ENCODE data around the gene NCAPH2. TPM values are rescaled to one million over a fixed set of nuclear protein-coding genes. Genes with fewer than 3 reads are reported as not detected.
"Not testable (repeated sequence)": the region's sequence is repeated elsewhere in the genome, so short reads cannot be mapped to it uniquely, and the experiment has no call there.

NCAPH2 gene
- total RNA-seq, 1 experiment from 2014 or later: 86.5 TPM

DNA sequence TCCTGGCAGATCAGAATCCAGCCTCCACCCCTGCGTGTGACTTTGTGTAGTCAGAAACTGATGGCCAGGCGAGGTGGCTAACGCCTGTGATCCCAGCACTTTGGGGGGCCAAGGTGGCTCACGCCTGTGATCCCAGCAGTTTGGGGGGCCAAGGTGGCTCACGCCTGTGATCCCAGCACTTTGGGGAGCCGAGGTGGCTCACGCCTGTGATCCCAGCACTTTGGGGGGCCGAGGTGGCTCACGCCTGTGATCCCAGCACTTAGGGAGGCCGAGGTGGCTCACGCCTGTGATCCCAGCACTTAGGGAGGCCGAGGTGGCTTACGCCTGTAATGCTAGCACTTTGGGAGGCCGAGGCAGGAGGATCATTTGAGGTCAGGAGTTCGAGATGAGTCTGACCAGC lies 5.2 kb downstream of the NCAPH2 start:
- DNase-seq: no peak
- Histone ChIP-seq H3K36me3 (replicated peaks; ENCODE audit: control insufficient read depth, insufficient read depth, low read length) (peaks cover 2% of the 10 kb centered on the region), H3K4me3 (ENCODE audit: insufficient read depth, low read depth, low read length) (no peak overlapping the region), H3K27me3 (ENCODE audit: control insufficient read depth, insufficient read depth, low read length) (no peaks in the 10 kb centered on the region)

DNA sequence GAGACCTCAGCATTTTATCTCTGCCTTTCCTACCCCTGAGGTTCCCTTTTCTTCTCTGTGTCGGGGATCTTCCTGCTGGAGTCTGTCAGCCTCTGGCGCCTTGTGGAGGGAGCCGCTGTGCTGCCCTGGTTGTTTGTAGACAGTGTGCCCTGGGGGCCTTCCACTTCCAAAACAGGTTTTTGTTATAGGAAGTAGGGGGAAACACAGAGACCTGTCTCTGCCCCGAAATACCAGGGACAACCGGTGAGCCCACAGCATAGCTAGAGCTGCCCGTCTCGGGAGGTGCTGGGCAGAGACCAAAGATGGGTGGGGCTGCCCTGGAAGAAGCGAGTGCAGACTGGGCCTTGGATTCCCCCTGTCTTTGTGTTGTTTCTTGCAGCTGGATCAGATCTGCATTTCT lies 8.0 kb downstream of the NCAPH2 start:
- Histone ChIP-seq H3K4me3 (ENCODE audit: insufficient read depth, low read depth, low read length) (no peak overlapping the region), H3K36me3 (replicated peaks; ENCODE audit: control insufficient read depth, insufficient read depth, low read length) (peaks cover 4% of the 10 kb centered on the region), H3K27me3 (ENCODE audit: control insufficient read depth, insufficient read depth, low read length) (no peaks in the 10 kb centered on the region)
- DNase-seq: peak; percentile 51

DNA sequence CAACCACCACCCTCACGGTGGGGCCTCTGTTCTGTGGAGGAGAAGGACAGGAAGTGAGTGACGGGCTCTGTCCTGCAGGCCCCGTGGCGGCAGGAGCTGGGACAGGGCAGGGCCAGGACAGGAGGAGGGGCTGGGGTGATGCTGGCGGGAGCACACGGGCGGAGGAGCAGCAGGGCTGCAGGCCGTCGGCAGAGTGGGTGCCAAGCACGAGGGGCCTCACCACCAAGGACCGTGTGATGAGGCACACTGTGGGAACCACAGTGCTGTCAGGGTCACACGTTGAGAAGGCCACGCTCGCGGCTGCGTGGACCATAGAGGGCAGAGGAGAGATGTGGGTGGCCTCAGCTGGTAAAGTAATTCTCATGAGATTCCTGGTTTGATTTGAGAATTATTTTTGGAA lies 8.9 kb downstream of the NCAPH2 start:
- no peaks in the 10 kb centered on the region for H3K27me3 ChIP-seq (ENCODE audit: control insufficient read depth, insufficient read depth, low read length)
- no peak overlapping the region for H3K4me3 ChIP-seq (ENCODE audit: insufficient read depth, low read depth, low read length)
- DNase-seq: peak; percentile 47
- peaks cover 4% of the 10 kb centered on the region for H3K36me3 ChIP-seq (replicated peaks; ENCODE audit: control insufficient read depth, insufficient read depth, low read length)

DNA sequence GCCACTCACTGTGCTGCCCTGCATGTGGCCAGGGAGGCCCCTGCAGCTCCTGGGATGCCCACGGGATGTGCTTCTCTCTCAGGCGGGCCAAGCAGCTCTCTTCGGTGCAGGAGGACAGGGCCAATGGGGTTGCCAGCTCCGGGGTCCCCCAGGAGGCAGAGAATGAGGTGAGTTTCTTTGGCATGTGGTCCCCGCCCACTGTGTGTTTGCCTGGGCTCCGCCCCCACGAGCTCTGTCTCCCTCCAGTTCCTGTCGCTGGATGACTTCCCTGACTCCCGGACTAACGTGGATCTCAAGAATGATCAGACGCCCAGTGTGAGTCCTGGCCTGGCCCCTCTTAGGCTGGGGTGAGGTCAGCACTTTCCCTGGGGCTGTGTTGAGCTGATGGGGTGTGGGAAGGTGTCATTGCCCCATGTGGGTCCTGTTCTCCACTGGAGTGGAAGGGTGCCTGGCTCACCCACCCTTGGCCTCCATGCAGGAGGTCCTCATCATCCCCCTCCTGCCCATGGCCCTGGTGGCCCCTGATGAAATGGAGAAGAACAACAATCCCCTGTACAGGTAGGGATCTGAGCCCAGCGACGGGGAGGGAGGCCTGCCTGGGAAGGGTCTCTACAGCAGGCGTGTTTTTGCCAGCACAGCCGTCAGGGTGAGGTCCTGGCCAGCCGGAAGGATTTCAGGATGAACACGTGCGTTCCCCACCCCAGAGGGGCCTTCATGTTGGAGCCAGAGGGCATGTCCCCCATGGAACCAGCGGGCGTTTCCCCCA lies 9.7 kb downstream of the NCAPH2 start:
- Histone ChIP-seq H3K27me3 (ENCODE audit: control insufficient read depth, insufficient read depth, low read length) (no peaks in the 10 kb centered on the region), H3K36me3 (replicated peaks; ENCODE audit: control insufficient read depth, insufficient read depth, low read length) (peaks cover 4% of the 10 kb centered on the region), H3K4me3 (ENCODE audit: insufficient read depth, low read depth, low read length) (no peak overlapping the region)
- peak; percentile 69 for DNase-seq

DNA sequence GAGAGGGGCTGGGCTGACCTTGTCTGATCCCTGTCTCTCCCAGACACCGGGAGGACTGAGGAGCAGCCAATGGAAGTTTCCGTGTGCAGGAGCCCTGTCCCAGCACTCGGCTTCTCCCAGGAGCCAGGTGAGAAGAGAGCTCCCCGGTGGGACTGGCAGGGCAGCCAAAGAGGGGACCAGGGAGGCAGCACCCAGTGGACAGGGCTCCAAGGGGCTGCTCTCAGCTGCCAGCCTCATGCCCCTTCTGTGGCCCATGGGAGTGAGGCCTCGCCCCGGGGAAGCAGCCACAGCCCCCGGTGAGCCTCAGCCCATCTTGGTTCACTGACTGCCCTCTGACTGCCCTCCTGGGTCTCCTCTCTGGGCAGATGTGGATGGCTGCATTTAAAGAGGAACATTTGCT lies 10.6 kb downstream of the NCAPH2 start:
- DNase-seq: peak; percentile 40
- no peak overlapping the region for H3K4me3 ChIP-seq (ENCODE audit: insufficient read depth, low read depth, low read length)
- H3K36me3 ChIP-seq (replicated peaks; ENCODE audit: control insufficient read depth, insufficient read depth, low read length): peaks cover 8% of the 10 kb centered on the region
- H3K27me3 ChIP-seq (ENCODE audit: control insufficient read depth, insufficient read depth, low read length): no peaks in the 10 kb centered on the region

DNA sequence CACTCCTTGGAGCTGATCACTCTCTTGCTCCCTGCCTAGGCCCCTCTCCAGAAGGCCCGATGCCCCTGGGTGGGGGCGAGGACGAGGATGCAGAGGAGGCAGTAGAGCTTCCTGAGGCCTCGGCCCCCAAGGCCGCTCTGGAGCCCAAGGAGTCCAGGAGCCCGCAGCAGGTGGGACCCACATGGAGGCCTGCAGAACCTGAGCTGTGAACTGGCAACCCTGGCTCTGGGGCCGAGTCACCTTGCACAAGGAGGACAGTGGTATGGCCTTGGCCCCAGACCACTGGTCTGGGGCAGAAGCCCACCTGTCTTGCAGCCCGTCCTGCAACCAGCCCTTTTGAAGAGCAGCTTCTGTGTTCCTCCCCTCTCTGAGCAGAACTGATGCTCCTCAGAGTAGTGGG lies 11.1 kb downstream of the NCAPH2 start:
- Histone ChIP-seq H3K27me3 (ENCODE audit: control insufficient read depth, insufficient read depth, low read length) (no peaks in the 10 kb centered on the region), H3K36me3 (replicated peaks; ENCODE audit: control insufficient read depth, insufficient read depth, low read length) (peaks cover 8% of the 10 kb centered on the region), H3K4me3 (ENCODE audit: insufficient read depth, low read depth, low read length) (no peak overlapping the region)
- no peak for DNase-seq

DNA sequence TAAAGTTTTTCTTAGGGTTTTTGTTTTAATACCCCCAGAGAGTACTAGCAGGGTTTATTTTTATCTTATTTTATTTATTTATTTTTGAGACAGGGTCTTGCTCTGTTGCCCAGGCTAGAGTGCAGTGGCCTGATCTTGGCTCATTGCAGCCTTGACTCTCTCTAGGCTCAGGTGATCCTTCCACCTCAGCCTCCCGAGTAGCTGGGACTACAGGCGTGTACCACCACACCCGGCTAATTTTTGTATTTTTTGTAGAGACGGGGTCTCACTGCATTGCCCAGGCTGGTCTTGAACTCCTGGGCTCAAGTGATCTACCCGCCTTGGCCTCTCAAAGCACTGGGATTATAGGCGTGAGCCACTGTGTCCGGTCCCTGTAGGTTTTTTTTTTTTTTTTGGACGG lies 12.2 kb downstream of the NCAPH2 start:
- not testable (repeated sequence) for H3K4me3 ChIP-seq (ENCODE audit: insufficient read depth, low read depth, low read length); DNase-seq; H3K36me3 ChIP-seq (replicated peaks; ENCODE audit: control insufficient read depth, insufficient read depth, low read length); H3K27me3 ChIP-seq (ENCODE audit: control insufficient read depth, insufficient read depth, low read length)

DNA sequence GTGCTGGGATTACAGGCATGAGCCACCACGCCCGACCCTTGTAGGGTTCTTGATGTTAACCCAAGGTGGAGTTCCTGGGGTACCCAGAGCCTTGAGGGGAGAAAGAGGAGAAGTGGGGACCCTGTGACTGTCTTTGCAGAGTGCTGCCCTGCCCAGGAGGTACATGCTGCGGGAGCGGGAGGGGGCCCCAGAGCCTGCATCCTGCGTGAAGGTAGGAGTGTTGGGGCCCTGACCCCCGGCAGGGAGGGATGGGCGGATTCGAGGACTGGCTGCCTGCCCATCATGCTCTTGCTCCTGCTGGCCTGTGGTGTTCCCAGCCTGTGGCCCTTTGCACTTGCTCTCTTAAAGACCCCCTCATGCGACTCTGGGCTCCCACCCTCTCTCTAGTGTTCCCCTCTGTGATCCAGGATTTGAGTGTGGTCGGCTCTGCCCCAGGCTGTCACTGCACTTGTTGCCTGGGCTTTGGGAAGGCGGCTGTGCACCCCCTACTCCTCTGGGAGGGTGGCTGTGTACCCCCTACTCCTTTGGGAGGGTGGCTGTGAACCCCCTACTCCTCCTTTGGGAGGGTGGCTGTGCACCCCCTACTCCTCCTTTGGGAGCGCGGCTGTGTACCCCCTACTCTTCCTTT lies 12.9 kb downstream of the NCAPH2 start:
- Histone ChIP-seq H3K36me3 (replicated peaks; ENCODE audit: control insufficient read depth, insufficient read depth, low read length) (peaks cover 8% of the 10 kb centered on the region), H3K27me3 (ENCODE audit: control insufficient read depth, insufficient read depth, low read length) (no peaks in the 10 kb centered on the region), H3K4me3 (ENCODE audit: insufficient read depth, low read depth, low read length) (no peak overlapping the region)
- peak; percentile 51 for DNase-seq

DNA sequence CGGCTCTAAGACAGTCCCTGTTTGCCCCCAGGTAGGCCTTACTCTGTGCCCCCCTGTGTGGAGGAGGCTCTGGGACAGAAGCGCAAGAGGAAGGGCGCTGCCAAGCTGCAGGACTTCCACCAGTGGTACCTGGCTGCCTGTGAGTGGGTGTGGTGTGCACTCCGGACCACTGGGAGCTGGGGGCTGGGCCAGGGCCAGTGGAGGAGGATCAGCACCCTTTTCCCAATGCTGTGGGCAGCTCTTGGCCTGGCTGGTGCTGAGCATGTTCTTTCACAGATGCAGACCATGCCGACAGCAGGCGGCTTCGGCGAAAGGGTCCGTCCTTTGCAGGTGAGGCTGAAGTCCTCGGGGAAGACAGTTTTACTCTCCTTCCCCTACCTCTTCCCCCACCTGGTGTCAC lies 13.7 kb downstream of the NCAPH2 start:
- Histone ChIP-seq H3K4me3 (ENCODE audit: insufficient read depth, low read depth, low read length) (no peak overlapping the region), H3K36me3 (replicated peaks; ENCODE audit: control insufficient read depth, insufficient read depth, low read length) (peaks cover 6% of the 10 kb centered on the region), H3K27me3 (ENCODE audit: control insufficient read depth, insufficient read depth, low read length) (peaks cover 1% of the 10 kb centered on the region; the same call in 1 of the 2 replicates)
- DNase-seq: no peak

DNA sequence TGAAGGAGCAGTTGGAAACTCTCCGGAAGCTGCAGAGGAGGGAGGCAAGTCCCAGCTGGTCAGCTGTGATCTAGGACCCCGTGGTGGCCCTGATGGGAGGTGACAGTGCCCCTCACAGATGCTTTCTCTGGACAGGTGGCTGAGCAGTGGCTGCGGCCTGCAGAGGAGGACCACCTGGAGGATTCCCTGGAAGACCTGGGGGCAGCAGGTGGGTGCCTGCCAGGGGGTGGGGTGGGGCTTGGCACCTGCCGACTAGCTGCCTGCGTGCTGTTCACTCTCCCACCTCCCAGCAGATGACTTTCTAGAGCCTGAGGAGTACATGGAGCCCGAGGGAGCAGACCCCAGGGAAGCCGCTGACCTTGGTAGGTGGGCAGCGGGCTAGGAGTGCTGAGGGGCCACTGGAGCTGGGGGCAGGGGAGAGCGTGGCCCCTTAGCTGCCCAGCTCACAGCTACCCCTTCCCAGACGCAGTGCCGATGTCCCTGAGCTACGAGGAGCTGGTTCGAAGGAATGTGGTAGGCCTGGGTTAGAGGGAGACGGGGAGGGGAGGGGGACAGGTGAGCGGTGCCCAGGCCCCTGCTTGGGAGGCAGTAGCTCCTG lies 14.3 kb downstream of the NCAPH2 start:
- Histone ChIP-seq H3K36me3 (replicated peaks; ENCODE audit: control insufficient read depth, insufficient read depth, low read length) (peaks cover 6% of the 10 kb centered on the region), H3K27me3 (ENCODE audit: control insufficient read depth, insufficient read depth, low read length) (peaks cover 7% of the 10 kb centered on the region), H3K4me3 (ENCODE audit: insufficient read depth, low read depth, low read length) (no peak overlapping the region)
- no peak for DNase-seq

DNA sequence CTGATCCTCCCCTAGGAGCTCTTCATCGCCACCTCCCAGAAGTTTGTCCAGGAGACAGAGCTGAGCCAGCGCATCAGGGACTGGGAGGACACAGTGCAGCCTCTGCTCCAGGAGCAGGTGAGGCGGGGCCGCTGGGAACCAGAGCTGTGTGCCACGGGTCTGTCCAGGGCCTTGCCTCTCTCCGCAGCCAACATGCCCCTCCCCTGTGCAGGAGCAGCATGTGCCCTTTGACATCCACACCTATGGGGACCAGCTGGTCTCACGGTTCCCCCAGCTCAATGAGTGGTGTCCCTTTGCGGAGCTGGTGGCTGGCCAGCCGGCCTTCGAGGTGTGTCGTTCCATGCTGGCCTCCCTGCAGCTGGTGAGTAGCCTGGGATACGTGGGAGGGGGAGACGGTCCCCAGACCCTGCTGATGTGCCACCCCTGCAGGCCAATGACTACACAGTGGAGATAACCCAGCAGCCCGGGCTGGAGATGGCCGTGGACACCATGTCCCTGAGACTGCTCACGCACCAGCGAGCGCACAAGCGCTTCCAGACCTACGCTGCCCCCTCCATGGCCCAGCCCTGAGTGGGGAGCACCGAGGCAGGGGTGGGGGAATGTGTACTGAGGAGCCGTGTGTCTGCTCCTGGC lies 14.9 kb downstream of the NCAPH2 start:
- Histone ChIP-seq H3K27me3 (ENCODE audit: control insufficient read depth, insufficient read depth, low read length) (peaks cover 12% of the 10 kb centered on the region), H3K36me3 (replicated peaks; ENCODE audit: control insufficient read depth, insufficient read depth, low read length) (peaks cover 6% of the 10 kb centered on the region), H3K4me3 (ENCODE audit: insufficient read depth, low read depth, low read length) (no peak overlapping the region)
- no peak for DNase-seq

DNA sequence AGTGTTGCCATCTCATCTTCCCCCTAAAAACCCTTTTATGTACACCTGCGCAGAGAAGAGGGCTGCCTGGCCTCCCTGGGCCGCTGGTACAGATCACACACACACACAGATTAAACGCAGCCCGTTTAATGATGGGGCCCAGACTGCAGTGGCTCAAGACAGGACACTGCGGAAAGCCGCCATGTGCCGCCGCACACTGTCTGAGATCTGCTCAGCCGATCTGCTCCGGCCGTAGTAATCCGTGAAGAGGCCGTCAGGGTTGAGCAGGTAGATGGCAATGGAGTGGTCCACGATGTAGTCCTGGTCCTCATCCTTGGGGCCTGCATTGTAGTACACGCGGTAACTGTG lies 15.4 kb downstream of the NCAPH2 start:
- peaks cover 6% of the 10 kb centered on the region for H3K36me3 ChIP-seq (replicated peaks; ENCODE audit: control insufficient read depth, insufficient read depth, low read length)
- no peak for DNase-seq
- H3K4me3 ChIP-seq (ENCODE audit: insufficient read depth, low read depth, low read length): no peak overlapping the region
- peaks cover 17% of the 10 kb centered on the region for H3K27me3 ChIP-seq (ENCODE audit: control insufficient read depth, insufficient read depth, low read length)

DNA sequence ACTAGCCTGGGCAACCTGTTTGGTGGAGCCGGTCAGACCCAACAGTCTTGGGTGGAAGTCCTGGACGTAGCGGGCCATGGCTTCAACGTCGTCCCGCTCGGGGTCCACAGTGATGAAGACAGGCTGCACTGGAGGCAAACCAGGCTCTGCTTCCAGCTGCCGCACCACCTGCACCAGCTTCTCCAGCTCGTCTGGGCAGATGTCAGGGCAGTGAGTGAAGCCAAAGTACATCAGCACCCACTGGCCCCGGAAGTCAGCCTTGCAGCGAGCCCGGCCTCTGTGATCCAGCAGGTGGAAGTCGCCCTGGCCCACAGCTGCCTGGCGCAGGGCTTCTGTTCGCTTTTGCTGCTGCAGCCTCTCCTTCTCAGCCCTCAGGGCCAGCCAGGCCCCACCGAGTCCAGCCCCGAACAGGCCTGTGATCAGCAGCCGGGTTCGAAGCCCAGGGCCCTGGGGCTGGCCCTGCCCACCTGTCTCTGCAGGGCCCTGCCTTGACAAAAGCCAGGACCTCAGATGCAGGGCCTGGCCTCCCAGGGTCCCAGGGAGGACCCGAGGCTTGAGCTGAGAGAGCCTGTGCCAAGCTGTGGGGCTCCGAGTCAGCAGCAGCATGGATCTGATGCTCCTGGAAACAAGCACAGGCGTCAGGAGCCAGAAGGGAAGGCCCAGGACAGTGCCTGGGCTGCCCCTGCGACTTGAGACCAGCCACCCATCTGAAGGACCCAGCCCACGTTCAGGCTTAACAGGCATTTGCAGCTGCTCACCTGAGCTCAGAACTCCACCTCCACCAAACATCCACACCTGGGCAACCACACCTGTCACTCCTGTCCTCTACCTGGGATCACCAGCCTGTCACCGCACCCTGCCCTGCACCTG lies 16.0 kb downstream of the NCAPH2 start:
- DNase-seq: peak; percentile 63
- Histone ChIP-seq H3K4me3 (ENCODE audit: insufficient read depth, low read depth, low read length) (peak overlapping the region; percentile 86), H3K27me3 (ENCODE audit: control insufficient read depth, insufficient read depth, low read length) (peaks cover 23% of the 10 kb centered on the region), H3K36me3 (replicated peaks; ENCODE audit: control insufficient read depth, insufficient read depth, low read length) (peaks cover 5% of the 10 kb centered on the region)

DNA sequence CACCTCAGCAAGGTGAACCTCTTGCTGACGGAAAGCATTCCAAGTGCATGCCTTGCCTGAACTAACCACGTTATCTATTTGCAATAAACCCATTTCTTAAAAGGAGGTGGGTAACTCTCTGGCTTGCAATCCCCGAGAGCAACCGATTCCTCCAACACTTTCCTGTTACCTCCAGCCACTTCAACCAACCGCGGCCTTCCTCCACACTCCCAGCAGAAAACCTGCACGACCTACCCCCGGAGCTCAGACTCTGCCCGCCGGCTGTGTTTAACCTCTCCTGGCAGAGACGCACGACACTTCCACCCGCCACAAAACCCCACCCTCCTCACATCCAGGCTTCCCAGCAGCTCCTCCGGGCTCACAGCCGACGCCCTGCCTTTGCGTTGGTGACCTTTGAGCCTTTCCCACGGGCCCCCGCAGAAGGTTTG lies 16.7 kb downstream of the NCAPH2 start:
- H3K36me3 ChIP-seq (replicated peaks; ENCODE audit: control insufficient read depth, insufficient read depth, low read length): peaks cover 5% of the 10 kb centered on the region
- DNase-seq: peak; percentile 78

More for the DNA sequence above, 16.7 kb downstream of the NCAPH2 start:
- H3K27me3 ChIP-seq (ENCODE audit: control insufficient read depth, insufficient read depth, low read length): peaks cover 29% of the 10 kb centered on the region
- H3K4me3 ChIP-seq (ENCODE audit: insufficient read depth, low read depth, low read length): peak overlapping the region; percentile 86
